Lung (tissue), 12 donors: Measurements from ENCODE around the gene FMR1NB. TPM values are rescaled to one million over a fixed set of nuclear protein-coding genes. Genes with fewer than 3 reads are reported as not detected.

ENCODE experiments used
- ATAC-seq: fragments of 200-7000 bp; cut with Tn5 transposase; one replicate; pipeline ENCODE4 v1.9.1; 2020; ENCODE audit warnings: moderate number of reproducible peaks; ENCODE audit not compliant: insufficient read depth, low FRiP score
- DNase-seq, 3 donors: peaks; one replicate each; pipeline ENCODE4 v3.0.0-alpha.2; 2013 to 2017
- H3K27ac ChIP-seq, 2 donors: one replicate each; pipeline ENCODE4 v1.5.1; 2013; ENCODE audit warnings: mild to moderate bottlenecking in 2 of 2, moderate library complexity in 2 of 2, control low read depth in 1 of 2, inconsistent platforms in 1 of 2, low read depth in 1 of 2, low read length in 1 of 2
- H3K27me3 ChIP-seq, 3 donors: one replicate each; pipeline ENCODE4 v1.5.1; 2013; ENCODE audit warnings: low read length in 2 of 3; ENCODE audit not compliant: control insufficient read depth in 3 of 3, insufficient read depth in 3 of 3
- H3K36me3 ChIP-seq, 4 donors: one replicate each; pipeline ENCODE4 v1.5.1; 2013; ENCODE audit warnings: low read length in 4 of 4, mild to moderate bottlenecking in 1 of 4, moderate library complexity in 1 of 4; ENCODE audit not compliant: control insufficient read depth in 4 of 4, insufficient read depth in 4 of 4
- H3K4me1 ChIP-seq, 5 donors: one replicate each; pipeline ENCODE4 v1.5.1; 2013; ENCODE audit warnings: low read length in 5 of 5, mild to moderate bottlenecking in 2 of 5, moderate library complexity in 1 of 5; ENCODE audit not compliant: control insufficient read depth in 5 of 5, insufficient read depth in 5 of 5
- H3K4me3 ChIP-seq: one replicate; pipeline ENCODE4 v1.5.1; 2013; ENCODE audit warnings: mild to moderate bottlenecking, control low read depth, moderate library complexity
- H3K9ac ChIP-seq, 2 donors: one replicate each; pipeline ENCODE4 v1.5.1; 2013; ENCODE audit warnings: low read length in 2 of 2, control low read depth in 1 of 2; ENCODE audit not compliant: insufficient read depth in 1 of 2
- H3K9me3 ChIP-seq, 4 donors: one replicate each; pipeline ENCODE4 v1.5.1; 2013; ENCODE audit warnings: low read length in 3 of 4, mild to moderate bottlenecking in 1 of 4, moderate library complexity in 1 of 4; ENCODE audit not compliant: control insufficient read depth in 4 of 4, insufficient read depth in 3 of 4
- CTCF ChIP-seq: IDR thresholded peaks from 2 replicates; pipeline ENCODE4 v1.5.1; 2012; ENCODE audit warnings: mild to moderate bottlenecking; ENCODE audit errors: control extremely low read depth, extremely low read depth
- WGBS, 2 donors: extraction: QIAGEN DNeasy Blood & Tissue Kit; methylation state at CpG; one replicate each; pipeline ENCODE4 v1.1.7; 2013; 5-methylcytosine and 5-hydroxymethylcytosine counted together
- polyA plus RNA-seq, 2 donors: library from polyadenylated mRNA; stranded (reverse); fragments of 200-250 nt; gene quantifications; one replicate each; pipeline ENCODE4 v1.2.1, GENCODE V29; 2013
- total RNA-seq, 2 donors: library from RNA; depleted of rRNA in 1 of 2; stranded (reverse); fragments of >200 nt in 1 of 2; gene quantifications; one replicate each; pipeline ENCODE4 v1.2.1, GENCODE V29; 2014 to 2021
- donor health status: control.
- donor health status: control.
- donor health status: Bipolar disorder and iron deficiency.
- donor health status: healthy.
- donor health status: DM: yes; HTN: yes; CAD: no.

FMR1NB gene
- total and polyA plus RNA-seq, 4 donors, result not detected

- TF ChIP-seq CTCF, result no peak
- no peak overlapping the region for H3K9ac ChIP-seq
- no peak overlapping the region for H3K27ac ChIP-seq
- 64 to 81% methylated on average over 6 of the region's 6 CpGs for WGBS, 2 donors
- no peaks in the 10 kb centered on the region for H3K36me3 ChIP-seq
- peaks cover 0 to 3% (median 0%) of the 10 kb centered on the region in 4 donors for H3K9me3 ChIP-seq
- no peaks in the 10 kb centered on the region for H3K27me3 ChIP-seq
- H3K4me1 ChIP-seq, result no peaks in the 10 kb centered on the region
- ATAC-seq (no peak), DNase-seq (no peak)
- no peak overlapping the region for H3K4me3 ChIP-seq
These were observed 2.2 kb upstream of the FMR1NB start for GRCh38 chrX:147978931-147979330.

- no peak for ATAC-seq
- Histone ChIP-seq H3K27ac (no peak overlapping the region), H3K4me3 (no peak overlapping the region), H3K4me1 (no peaks in the 10 kb centered on the region), H3K9ac (no peak overlapping the region), H3K9me3 (peaks cover 0 to 3% (median 0%) of the 10 kb centered on the region in 4 donors), H3K27me3 (no peaks in the 10 kb centered on the region), H3K36me3 (no peaks in the 10 kb centered on the region)
- TF ChIP-seq CTCF, result no peak
- no peak for DNase-seq
- 64 to 79% methylated on average over 2 of the region's 2 CpGs for WGBS, 2 donors
These were observed 39.2 kb downstream of the FMR1NB start for GRCh38 chrX:148020329-148020728.

GRCh38 chrX:148024425-148025148 lies 43.5 kb downstream of the FMR1NB start:
- Histone ChIP-seq H3K9ac (no peak overlapping the region), H3K27ac (no peak overlapping the region), H3K27me3 (no peaks in the 10 kb centered on the region), H3K9me3 (peaks cover 0 to 3% (median 0%) of the 10 kb centered on the region in 4 donors), H3K4me1 (no peaks in the 10 kb centered on the region), H3K36me3 (no peaks in the 10 kb centered on the region), H3K4me3 (no peak overlapping the region)
- DNase-seq (no peak), ATAC-seq (no peak)
- no peak for TF ChIP-seq CTCF
- 32 to 55% methylated on average over 8 of the region's 8 CpGs for WGBS, 2 donors
